GM18520 (cell line): Measurements from ENCODE around the gene SLC47A2.

Source experiments
- ATAC-seq: cut with Tn5 transposase; IDR thresholded peaks from one replicate; pipeline ENCODE4 v1.9.1; 2021; ENCODE audit not compliant: unreplicated experiment

Gene SLC47A2

DNA sequence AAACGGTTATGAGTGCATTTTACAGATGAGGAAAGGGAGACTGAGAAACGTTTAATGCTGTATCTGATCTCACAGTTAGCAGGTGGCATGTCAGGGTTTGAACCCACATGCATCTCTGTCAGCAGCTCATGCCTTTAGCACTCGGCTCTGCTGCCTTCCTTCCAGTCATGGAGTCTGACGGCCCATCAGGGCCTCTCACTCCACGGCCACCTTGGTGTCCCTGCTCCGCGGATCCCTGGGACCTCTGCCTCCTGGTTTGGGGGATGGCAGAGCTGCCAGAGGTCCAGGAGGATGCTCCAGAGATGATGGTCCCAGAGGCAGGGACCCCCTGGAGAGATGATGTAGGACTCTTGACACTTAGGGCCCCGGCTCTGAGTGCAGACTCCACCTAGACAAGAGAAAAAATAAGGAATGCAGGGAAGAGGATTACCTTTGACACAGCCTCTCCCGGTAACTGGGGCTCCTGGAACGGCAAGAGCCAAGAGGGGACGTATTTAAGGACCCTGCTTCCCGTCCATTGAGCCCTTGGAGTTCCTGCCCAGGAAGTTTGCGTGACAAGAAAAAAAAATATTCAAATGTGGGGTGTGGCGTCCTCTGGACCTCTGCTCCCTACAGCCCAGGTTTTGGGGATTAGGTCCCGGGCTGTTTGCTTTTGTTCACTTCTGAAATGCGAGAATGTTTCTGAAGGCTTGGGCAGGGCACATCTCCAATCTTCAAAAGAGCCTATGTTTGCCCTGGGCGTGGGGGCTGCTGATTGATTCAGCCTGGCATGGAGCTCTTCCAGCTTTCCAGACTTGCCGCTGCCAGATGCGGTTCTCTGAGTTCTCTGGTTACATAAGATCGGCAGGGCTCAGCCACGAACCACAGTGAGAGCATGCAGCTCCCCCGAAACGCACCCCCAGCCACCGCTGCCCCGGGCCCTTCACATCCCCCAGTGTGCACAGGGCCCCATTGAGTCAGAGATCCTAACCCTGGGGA, 31.7 kb upstream of the SLC47A2 start, which contains the start of gene ALDH3A1:
TSS of gene ALDH3A1 (minus strand) at position 470 of the 978 bp plus-strand sequence. CDS start 3,169 bp downstream, outside the sequence.
- ATAC-seq = no peak

GRCh38 chr17:19747159-19747719, 30.9 kb upstream of the SLC47A2 start:
- ATAC-seq = no peak

DNA sequence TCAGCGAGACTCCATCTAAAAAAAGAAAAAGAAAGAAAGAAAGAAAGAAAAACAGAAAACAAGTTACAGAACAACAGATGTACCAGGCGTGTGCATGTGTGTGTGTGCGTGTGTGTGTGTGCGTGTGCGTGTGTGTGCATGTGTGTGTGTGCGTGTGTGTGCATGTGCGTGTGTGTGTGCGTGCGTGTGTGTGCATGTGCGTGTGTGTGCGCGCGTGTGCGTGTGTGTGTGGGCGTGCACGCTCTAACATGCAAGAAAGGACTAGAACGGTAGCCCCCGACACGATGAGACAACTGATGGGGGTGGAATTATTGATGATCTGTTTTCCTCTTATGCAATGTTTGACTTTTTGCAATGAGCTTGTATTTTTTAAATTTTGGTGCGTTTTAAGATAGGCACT, 30.1 kb upstream of the SLC47A2 start:
- ATAC-seq = no peak

GRCh38 chr17:19744922-19745757, 28.8 kb upstream of the SLC47A2 start:
- no peak for ATAC-seq

DNA sequence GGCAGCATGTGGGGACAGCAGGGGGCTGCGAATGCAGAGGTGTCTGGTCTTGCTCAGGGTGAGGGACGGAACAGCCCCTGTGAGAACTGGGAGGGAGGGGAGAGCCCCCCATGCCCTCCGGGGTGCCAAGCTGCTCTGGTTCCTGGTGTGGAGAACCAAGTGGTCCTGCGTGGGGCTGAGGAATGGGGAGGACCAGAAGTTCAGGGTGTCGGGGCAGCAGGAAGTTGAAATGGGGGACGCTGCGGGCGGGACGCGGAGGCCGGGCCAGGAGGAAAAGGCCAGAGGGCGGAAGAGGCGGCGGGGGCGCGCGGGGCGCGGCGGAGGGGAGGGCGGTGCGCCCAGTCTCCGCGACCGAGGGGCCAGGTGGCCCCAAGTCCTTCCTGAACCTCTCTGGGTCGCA, 28.1 kb upstream of the SLC47A2 start:
- ATAC-seq = no peak

- no peak for ATAC-seq
Measured at GRCh38 chr17:19743101-19744100, 27.0 kb upstream of the SLC47A2 start.

DNA sequence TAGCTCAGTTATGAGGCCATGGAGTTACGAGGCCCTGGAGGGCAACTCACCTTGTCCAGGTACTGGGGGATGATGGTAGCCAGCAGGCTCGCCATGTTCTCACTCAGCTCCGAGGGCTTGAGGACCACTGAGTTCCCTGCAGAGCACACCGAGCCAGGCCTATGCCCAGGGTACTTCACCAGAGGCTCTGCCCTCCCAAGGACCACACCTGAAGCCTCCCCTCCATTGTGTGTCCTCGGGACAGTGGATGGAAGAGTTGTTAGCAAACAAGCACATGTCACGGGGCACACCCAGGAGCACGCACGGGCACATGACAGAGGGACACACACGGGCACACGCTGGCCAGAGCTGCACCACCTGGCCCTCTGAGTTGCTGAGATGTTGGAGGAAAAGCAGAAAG, 26.1 kb upstream of the SLC47A2 start:
- no peak for ATAC-seq

DNA sequence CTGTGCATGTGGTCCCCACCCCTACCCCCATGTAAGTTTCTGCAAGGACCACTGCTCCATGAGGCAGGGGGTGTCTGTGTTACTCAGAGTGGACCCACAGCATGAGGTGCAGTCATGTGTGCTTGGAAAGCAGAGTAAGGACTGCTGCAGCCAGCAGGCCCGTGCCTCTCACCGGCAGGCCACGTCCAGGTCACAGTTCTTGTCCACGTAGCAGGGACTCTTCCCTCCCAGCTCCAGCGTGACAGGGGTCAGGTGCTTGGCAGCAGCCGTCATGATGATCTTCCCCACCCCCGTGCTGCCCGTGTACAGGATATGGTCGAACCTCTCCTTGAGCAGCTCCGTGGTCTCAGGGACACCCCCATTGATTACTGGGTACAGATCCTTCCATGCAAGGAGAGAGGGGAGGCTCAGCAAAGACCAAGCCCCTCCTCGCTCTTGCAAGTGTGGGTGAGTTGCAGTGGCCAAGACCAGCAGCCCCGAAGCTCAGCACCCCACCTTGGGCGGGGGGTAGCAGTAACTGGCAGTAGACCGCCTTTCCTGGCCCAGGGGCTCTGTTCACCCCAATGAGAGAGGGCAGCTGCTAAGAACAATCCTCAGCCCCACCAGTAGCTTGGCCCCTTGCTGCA, 25.6 kb upstream of the SLC47A2 start:
- no peak for ATAC-seq

- no peak for ATAC-seq
Measured at GRCh38 chr17:19740933-19741332, 24.5 kb upstream of the SLC47A2 start.

GRCh38 chr17:19739241-19740201, 23.1 kb upstream of the SLC47A2 start:
- ATAC-seq = no peak

- no peak for ATAC-seq
Measured at GRCh38 chr17:19738757-19739156, 22.4 kb upstream of the SLC47A2 start.

GRCh38 chr17:19738073-19738449, 21.7 kb upstream of the SLC47A2 start:
- no peak for ATAC-seq

- ATAC-seq = no peak
Measured at GRCh38 chr17:19737305-19738072, 21.1 kb upstream of the SLC47A2 start.

DNA sequence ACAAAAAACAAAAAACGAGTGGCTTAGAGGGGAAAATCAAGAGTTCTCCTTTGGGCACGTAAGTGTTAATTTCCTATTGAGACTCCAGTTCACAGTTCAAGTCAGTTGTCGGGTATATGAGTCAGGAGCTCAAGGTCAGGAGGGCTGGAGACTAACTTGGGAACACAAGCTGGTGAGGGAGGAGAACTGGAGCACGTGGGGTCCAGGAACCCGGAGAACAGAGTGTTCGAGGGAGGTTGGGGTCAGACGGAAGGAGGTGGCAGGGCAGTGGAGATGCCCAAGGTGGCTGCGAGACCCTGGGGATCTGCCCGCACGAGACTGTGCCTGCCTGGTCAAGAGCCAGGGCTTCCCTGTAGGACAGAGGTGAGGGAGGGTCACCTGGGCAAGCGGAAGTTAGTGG, 19.7 kb upstream of the SLC47A2 start:
- ATAC-seq = no peak

DNA sequence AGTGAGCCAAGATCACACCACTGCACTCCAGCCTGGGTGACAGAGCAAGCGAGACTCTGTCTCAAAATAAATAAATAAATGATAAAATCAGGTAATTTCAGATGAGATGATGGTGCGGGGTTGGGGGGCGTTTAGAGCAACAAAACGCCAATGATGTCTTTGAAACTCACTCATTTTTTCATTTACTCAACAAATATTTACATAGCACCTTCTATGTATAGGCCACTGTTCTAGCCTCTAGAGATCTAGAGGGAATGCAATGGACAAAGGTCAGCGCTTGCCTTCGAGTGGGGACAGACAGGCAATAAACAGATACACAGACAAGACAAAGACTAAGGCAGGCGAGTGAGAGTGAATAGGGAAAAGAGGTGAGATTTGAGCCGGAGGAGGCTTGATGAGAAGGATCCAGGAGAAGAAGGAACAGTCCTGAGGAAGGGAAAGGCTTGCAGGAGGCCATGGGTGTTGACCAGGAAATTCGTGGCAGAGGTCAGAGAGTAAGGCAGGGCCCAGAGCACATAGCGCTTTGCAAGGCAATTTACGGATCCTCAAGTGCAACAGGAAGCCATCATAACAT, 17.7 kb upstream of the SLC47A2 start:
- no peak for ATAC-seq

GRCh38 chr17:19731626-19732025, 15.2 kb upstream of the SLC47A2 start:
- ATAC-seq = no peak

DNA sequence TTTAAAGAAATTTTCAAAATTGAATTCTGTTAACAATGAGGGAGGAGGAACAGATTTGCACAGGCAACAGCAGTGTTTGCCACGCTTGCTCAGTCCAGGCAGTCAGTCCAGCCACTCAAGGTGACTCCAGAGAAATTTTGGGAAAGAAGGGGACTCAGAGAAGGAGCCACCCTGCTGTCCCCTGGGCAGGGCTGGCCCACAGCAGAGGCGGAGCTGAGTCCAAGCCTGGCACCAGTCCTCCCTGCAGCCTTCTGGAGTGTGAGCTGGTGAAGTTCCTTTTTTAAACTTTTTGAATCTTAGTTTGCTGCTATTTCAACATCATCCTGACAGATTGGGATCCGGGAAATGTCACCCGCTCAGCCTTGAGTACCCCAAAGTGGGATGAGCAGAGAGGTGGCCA, 14.5 kb upstream of the SLC47A2 start:
- no peak for ATAC-seq

GRCh38 chr17:19729900-19730299, 13.5 kb upstream of the SLC47A2 start:
- ATAC-seq = no peak
